HG02885 (cell line): ENCODE results near the gene FNDC3B.
"Not testable (repeated sequence)": the region's sequence is repeated elsewhere in the genome, so short reads cannot be mapped to it uniquely, and the experiment has no call there.

ENCODE experiments used
- ATAC-seq: cut with Tn5 transposase; IDR thresholded peaks from one replicate; pipeline ENCODE4 v1.9.1; 2021; ENCODE audit warnings: mild to moderate bottlenecking; ENCODE audit not compliant: unreplicated experiment, poor library complexity

The FNDC3B gene

DNA sequence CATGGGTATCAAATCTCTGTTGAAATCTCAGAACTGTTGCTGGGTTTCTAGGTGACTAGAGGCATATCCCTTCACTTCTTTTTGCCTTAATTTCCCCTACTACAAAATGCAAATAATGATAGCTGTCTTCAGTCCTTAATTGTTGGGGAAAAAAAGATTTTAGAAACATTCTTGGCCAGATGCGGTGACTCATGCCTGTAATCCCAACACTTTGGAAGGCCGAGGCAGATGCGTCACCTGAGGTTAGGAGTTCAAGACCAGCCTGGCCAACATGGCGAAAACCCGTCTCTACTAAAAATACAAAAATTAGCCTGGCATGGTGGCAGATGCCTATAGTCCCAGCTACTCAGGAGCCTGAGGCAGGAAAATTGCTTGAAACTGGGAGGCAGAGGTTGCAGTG is 329.2 kb downstream of the FNDC3B start:
- not testable (repeated sequence) for ATAC-seq

DNA sequence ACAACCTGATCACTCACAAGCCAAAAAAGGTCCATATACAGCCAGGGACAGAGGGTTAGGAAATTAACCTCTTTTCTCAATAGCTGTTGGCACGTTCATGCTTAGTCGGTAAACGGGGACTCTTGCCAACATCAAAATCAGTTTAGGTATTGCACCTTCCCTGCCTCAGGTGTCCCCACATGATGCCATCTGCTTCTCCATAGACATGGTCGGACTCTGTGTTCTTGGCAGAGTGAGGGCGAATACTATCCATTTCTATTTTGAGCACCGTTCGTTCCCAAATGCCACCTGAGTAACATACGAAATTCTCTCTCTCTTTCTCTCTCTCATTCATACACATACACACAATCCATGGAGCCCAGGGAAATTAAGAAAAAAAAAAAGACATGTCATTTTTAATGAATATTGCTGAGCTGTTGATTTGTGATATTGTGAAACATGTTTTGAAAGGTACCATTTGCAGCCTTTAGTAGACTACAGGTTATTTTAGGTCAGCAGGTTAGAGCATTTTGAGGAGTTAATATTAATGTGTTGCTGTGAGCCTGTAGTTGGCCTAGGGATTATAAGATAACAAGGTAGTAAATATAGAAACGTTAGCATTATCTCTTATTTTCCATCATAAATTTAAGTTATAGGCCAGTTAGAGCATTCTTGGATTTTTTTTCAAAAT is 330.3 kb downstream of the FNDC3B start:
- no peak for ATAC-seq

DNA sequence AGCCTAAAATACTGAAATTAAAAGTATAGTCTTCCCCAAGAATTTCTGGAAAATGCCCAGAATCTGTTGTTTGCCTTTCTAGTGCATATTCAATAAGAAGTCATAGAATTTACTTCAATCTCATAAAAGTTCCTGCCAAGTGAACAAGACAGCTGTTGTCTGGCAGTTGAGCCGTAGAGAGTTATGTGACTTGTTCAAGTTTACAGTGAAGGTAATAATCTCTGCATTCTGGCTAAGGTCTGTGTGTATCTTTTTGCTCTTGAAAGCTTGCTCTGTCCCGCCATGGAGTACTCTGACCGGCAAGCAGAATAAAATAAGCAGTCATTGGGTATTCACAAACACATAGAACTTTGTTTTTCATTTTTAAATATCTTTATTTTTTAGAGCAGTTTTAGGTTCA is 331.0 kb downstream of the FNDC3B start:
- ATAC-seq = no peak

DNA sequence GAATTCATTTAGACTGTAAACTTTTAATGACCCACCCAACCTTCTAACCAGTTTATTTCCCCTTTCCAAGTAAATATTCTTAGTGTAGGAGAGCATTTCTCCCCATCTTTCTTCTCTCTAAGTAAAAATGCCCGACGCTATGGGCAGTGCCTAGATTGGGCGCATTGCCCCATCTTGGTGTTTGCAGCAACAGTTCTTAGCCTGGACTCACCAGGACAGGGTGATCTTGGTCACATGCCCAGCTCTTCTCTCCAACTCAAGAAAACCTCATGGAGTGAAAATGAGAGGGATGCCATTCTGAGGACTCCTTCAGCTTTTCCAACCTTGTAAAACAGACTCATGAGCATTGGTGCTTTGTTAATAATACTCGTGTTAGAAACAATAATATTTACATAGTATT is 332.2 kb downstream of the FNDC3B start:
- no peak for ATAC-seq

DNA sequence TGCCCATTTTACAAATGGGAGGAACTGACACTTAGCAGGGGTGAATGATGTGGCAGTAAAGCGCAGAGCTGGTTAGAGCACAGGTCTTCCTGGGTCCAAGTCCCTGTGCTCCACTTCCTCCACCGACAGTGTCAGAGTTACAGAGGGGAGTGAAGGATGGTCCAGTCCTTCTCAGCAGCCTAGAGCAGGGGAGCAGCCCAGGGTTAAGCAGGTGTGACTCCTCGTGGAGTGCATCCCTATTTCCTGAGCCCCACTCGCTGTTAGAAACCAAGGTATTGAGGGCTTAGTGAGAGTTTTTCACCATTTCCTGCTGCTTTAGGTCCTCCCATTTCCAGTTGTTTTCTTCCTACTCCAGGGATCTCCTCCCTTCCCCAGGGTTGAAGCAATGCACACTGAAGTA is 333.5 kb downstream of the FNDC3B start:
- ATAC-seq = no peak

DNA sequence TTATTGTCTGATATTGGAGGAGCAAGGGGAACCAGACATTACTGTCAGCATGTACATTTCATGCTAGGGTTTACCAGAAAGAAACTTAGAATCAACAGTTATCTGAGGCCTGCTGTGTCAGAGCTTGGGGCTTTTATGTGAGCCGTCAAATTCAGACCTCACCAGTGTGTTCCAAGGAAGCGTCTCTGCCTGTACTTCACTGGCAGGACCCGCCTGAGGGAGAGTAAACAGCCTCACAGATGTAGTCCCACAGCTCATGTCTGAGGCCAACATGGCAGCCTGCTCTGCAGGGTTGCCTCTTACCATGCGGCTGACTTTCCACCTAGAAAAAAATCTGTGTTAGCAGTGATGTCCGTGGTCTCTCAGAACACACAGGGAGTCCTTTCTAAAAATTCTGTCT is 334.5 kb downstream of the FNDC3B start:
- no peak for ATAC-seq

DNA sequence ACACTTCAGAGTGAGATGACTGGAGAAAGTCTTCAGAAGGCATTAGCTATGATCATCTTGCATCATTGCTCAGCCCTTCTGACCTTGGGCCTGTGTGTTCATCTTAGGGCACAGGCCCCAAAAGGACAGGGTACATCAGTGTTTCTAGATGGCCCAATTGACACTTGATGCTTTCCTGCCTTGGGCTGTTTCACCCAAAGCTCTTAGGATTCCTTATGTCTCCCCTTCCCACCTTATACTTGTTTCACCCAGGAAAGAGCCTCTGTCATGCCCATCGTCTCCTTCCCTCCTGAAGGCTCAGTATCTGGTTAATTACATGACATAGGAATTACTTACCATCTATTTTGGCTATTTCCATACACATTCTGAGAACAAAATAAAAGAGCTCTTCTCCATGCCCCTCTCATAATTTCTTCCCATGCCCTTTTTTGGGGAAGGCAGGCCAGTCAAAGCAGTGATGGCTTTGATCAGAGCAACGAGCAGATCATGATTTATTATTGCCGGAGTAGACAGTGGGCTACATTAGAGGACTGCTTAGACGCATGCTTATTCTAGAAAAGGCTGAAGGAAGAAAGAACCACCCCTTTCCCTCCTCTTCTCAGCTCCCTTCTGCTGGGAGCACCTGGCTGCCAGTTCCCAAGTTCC is 335.9 kb downstream of the FNDC3B start:
- ATAC-seq = no peak

DNA sequence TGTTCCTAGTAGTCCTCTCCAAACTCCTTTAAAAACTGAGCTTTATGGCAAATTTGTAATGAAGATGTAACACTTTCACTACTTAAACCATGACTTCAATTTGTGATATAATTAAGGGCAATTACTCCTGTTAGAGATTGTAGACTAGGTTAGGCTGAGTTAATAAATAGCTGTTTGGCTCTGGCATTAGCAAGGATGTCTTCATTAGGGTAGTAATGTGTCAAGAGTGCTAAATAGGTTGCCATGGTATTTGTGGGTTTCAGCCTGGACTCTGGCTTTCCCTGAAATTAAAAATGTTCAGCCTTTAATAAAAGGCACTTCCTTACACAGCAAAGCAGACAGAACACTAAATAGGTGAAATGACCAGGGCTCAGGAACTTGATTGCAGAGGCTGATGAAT is 337.0 kb downstream of the FNDC3B start:
- ATAC-seq = no peak

DNA sequence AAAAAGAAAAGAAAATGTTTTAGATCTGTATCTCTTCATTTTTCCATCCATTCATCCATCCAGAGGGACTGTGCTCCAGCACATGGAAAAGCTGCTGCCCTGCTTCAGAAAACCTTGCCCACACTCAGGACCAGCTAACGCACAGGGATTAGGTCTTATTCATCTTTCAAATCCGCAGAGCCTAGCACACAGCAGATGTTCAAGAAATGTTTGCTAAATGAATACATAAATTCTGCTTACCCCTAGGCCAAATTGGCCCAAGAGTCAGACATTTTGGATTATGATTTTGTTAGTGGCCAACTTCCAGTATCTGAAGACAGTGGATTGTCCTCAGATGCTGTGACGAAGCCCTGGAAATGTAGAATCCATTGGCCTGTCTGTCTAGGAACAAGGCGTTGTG is 337.5 kb downstream of the FNDC3B start:
- ATAC-seq = no peak

DNA sequence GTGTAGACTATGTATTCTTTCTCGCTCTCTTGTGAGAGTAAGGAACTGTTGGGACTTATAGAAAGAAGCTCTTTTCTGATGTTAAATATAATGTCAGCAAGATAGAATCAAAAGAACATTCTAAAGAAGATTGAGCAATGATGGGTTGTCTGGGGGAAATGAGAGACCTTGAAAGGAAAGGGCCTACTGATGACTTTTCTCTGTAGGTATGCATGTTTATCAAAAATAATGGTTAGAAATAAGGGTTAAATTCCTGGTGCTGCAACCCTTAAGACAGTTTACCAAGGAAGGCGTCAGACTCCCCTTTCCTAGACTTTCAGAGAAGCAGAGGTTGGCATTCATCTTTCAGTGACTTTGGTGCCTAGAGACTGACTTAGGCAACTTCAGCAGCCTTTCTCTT is 339.1 kb downstream of the FNDC3B start:
- no peak for ATAC-seq

DNA sequence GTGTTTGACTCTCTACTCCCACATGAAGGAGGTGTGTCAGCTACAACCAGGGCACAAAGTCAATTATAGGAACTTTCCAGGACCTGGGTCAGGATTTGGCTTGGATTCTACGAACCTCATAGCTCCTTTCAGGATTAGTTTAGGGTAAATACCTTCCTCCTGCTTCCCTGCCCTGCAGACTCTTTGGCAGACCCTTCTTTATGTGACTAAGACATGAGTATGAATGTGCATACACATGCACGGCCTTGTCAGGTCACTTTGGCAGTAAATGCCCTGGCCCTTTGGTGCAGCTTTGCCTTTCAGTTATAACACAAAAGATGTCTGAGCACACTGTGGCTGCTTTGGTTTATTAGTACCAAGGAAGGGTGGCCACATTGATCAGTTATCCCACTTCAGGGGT is 340.0 kb downstream of the FNDC3B start:
- no peak for ATAC-seq

DNA sequence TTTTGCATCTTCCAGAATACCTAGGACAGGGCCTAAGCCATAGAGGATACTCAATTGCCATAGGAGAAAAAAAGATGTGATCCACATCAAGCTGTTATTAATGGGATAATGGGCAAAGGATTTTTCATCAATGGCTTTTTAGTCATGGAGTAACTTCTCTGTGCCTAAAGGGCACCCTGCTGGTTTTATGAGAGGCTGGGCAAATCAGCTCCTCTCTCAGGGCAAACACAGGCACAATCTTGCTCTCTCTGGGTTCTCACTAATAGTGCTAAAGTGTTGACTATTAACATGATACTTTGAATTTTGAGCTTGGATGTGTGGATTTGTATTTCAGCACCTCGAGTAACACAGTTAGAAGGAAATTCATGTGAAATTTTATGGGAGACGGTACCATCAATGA is 341.3 kb downstream of the FNDC3B start:
- no peak for ATAC-seq

DNA sequence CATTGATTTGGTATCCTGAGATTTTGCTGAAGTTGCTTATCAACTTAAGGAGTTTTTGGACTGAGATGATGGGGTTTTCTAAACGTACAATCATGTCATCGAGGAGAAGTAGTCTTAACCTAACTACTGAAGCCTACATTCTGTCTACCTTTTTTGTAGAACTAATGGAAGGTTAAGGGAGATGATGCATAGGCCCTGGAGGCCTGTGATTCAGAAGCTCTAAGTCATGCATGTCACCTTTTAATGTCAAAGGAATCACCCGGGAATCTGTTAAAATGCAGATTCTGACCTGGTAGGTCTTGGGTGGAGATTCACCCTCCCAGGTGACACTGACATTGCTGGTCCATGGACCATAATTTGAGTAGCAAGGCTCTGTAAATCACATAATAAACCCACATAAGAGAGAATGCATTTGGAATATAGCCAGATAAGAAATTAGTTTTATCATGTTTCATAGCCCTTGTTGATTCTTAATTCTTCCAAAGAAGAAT is 344.0 kb downstream of the FNDC3B start:
- no peak for ATAC-seq

DNA sequence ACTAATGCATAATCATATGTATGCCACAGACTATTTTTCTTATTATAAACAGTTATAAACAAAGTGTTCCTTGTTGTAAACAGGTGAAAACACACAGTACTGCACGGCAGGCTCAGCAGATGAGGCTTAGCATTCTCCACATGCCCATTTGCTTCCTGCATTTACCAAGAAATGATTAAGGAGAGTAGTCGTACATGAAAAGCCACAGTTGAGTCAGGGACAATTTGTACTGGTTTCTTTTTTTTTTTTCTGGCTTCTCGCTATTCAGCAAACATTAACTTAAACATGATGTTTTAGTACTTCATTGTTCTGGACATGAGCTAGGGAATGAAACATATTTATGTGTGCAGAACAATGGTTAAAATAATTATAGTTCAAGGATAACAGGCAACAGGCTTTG is 345.5 kb downstream of the FNDC3B start:
- ATAC-seq = no peak

DNA sequence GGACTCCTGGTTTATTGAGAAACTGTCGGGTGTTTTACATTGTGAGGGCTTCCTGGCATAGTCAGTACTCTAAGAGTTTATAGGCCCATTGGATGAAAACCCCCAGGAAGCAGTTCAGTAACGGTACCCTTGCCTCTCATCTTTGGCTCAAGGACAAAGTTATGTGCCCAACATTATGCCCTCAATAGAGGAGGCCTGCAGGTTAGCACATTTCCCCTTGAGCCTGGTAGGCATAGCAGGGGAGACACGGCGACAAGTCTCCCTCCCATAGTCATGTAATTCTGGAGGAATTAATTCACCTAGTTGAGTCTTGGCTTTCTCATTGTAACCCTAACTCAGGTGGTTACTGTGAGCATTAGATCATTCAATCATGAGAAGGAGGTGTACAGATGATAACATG is 348.4 kb downstream of the FNDC3B start:
- no peak for ATAC-seq

DNA sequence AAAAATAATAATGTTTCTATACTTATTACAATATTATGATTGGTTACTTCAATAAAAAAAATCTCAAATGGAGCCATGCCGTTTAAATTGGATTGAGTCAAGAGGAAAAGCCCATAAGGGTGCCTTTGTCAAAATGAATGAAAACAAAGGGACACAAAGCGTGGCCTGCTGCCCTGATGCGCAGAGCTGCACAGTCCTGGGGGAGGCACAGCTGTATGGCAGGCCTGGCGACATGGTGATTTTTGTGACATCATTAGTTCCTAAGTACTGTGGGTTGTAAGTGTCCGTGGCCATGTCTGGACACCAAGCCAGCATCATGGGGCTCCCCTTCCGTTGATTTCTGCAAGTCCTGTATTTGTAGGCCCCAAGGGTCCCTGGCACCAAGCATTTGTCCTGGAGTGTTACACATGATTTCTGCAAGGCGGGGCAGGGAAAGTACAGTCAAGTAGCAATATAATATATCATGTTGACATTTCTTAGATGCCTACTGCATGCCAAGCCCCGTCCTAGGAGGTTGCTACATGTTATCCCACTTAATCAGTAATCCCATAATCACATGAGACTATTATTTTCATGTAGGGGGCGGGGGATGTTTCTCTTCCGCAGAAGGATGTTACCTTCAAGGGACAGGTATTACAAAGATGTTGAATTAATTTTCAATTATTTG is 349.2 kb downstream of the FNDC3B start:
- ATAC-seq = no peak

DNA sequence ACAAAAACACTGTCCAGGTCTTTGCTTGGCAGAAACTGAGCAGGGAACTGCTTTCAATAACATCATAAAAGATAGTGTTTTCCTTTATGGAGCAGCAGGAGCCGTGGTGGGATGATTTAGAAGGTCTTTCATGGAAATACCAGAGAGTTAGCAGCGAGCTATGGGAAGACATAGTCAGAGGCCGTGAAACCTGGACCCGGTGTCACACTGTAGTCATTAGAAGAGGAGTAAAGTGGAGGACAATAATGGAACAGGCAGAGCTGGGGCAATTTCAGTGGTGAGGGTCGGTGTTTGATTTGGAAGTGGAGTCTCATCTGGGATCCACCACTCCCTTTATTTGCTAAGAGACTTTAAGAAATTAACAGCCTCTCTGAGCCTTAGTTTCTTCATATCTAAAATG is 351.4 kb downstream of the FNDC3B start:
- no peak for ATAC-seq

DNA sequence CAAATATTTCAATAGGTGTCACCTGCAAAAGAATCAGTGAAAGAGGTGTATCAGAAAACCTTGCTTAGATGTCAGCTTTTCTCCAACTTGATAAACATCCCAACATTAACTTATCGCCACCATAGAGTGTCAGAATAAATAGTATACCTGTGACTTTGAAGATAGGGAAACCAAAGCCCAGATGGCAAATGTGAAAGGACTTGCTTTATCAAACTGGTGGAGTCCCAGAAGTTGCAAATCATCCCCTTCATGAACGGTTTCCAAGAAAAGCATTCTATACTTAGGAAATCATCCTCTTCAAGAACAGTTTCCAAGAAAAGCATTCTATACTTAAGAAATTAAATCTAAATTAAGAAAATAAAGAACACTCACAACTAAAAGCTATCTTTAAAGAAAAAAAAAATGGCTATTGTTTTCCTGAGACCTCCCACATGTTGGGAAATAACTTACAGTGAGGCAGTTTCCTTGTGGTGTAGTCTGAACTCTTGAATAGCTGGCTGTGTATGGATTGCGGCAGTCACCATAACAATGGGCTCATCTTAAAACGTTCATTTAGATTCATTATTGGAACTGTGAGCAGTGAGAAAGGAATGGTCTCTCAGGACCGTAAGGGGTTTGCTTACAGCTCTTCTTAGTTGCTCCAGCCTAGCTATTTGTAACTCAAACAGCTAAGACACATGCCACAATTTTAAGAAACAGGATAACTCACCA is 352.4 kb downstream of the FNDC3B start:
- ATAC-seq = no peak

DNA sequence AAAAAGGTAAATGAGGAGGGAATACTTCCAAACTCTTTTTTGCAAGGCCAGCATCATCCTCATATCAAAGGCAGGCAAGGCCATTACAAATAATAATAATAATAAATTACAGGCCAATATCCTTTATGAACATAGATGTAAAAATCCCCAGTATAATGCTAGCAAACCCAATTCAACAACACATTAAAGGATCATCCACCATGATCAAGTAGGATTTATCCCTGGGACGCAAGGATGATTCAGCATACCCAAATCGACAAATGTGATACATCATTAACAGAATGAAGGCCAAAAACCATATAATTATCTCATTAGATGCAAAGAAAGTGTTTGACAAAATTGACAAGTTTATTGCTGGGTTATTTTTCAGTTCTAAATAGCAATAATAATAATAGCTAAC is 355.3 kb downstream of the FNDC3B start:
- ATAC-seq = no peak

DNA sequence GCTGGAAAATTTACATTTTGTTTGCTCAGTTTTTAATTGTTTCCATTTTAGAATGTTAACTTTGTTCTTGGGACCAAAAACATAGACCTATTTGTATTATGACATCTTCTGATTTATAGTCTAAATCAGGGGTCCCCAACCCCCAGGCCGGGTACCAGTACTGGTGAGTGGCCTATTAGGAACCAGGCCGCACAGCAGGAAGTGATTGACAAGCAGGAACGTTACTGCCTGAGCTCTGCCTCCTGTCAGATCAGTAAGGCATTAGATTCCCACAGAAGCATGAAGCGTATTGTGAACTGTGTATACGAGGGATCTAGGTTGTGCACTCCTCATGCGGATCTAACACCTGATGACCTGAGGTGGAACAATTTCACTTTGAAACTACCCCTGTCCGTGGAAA is 357.0 kb downstream of the FNDC3B start:
- ATAC-seq = no peak
